HepG2 (cell line): ENCODE measurements around the gene MEF2A. TPM values are rescaled to one million over a fixed set of nuclear protein-coding genes. Genes with fewer than 3 reads are reported as not detected.

ENCODE experiments used
- ATAC-seq: fragments of 200-7000 bp; cut with Tn5 transposase; 3 replicates; pipeline ENCODE4 v1.9.1; 2020; ENCODE audit warnings: mild to moderate bottlenecking, moderate library complexity
- BruUV-seq: library from RNA; stranded (reverse); fragments of 400-500 nt; replicated peaks from 2 replicates; lab custom pipeline; 2021; lab: Mats Ljungman, UMichigan
- CTCF ChIA-PET: fragments of 300-600 bp; formaldehyde crosslinking; extraction: SDS; loops from one replicate; lab custom pipeline; 2021; ENCODE audit warnings: low total read pairs, inconsistent platforms, low intra/inter-chr PET ratio; lab: Yijun Ruan, JAX
- POLR2A ChIA-PET: fragments of 350-600 bp; sonication (Branson Sonifier 250); formaldehyde crosslinking; loops from one replicate; lab custom pipeline; 2020; ENCODE audit warnings: antibody characterized with exemption, inconsistent platforms; lab: Yijun Ruan, JAX
- DNase-seq: peaks from one replicate; pipeline ENCODE4 v3.0.0-alpha.2; 2015; ENCODE audit warnings: low spot score
- FAIRE-seq: peaks from 3 replicates; lab custom pipeline; 2011; peaks lifted over from hg19 to GRCh38; lab: Jason Lieb, UNC
- H2AFZ ChIP-seq: one replicate; pipeline ENCODE4 v1.6.1; 2011; ENCODE audit warnings: low read length, inconsistent platforms
- H3K27ac ChIP-seq: fragments of 300-600 bp; 3 replicates; pipeline ENCODE4 v1.8.0; 2011; ENCODE audit warnings: mixed run types, mild to moderate bottlenecking, mixed read lengths, low read length, inconsistent platforms; ENCODE audit not compliant: insufficient read depth; ENCODE audit errors: extremely low read length
- H3K27me3 ChIP-seq, 2 experiments: fragments of 200-600 bp in 1 of 2; 2 replicates in 1 of 2; 3 replicates in 1 of 2; pipeline versions ENCODE4 v1.6.0 to v1.8.0; 2011; ENCODE audit warnings: low read length in 2 of 2, mild to moderate bottlenecking in 2 of 2, moderate library complexity in 2 of 2, inconsistent platforms in 1 of 2; ENCODE audit not compliant: insufficient read depth in 2 of 2, control insufficient read depth in 1 of 2
- H3K36me3 ChIP-seq, 2 experiments: fragments of 200-600 bp in 1 of 2; replicated peaks in 1 of 2; 2 replicates in 1 of 2; 3 replicates in 1 of 2; pipeline versions ENCODE4 v1.5.1 to v1.8.0; 2011; ENCODE audit warnings: low read length in 2 of 2, inconsistent platforms in 1 of 2; ENCODE audit not compliant: insufficient read depth in 2 of 2, control insufficient read depth in 1 of 2
- H3K4me1 ChIP-seq: 2 replicates; pipeline ENCODE4 v1.5.1; 2012; ENCODE audit warnings: low read length, inconsistent platforms; ENCODE audit not compliant: insufficient read depth
- H3K4me2 ChIP-seq: 2 replicates; pipeline ENCODE4 v1.6.0; 2011; ENCODE audit warnings: low read depth, low read length, inconsistent platforms
- H3K4me3 ChIP-seq, 3 experiments: fragments of 200-600 bp in 1 of 3; sonication (generic), shearing (Covaris generic) in 1 of 3; replicated peaks in 1 of 3; 2 replicates each; pipeline ENCODE4 v1.5.1; 2011 to 2016; ENCODE audit warnings: low read length in 3 of 3, inconsistent platforms in 2 of 3, low read depth in 2 of 3, mild to moderate bottlenecking in 2 of 3, control low read depth in 1 of 3, mixed read lengths in 1 of 3; ENCODE audit not compliant: insufficient read depth in 1 of 3
- H3K79me2 ChIP-seq: one replicate; pipeline ENCODE4 v1.6.1; 2011; ENCODE audit warnings: low read length, inconsistent platforms; ENCODE audit not compliant: insufficient read depth
- H3K9ac ChIP-seq: 2 replicates; pipeline ENCODE4 v1.6.0; 2011; ENCODE audit warnings: mild to moderate bottlenecking, low read depth, low read length, inconsistent platforms; ENCODE audit not compliant: insufficient read depth
- H3K9me3 ChIP-seq: 2 replicates; pipeline ENCODE4 v1.5.1; 2012; ENCODE audit warnings: mild to moderate bottlenecking, low read length
- H4K20me1 ChIP-seq: 2 replicates; pipeline ENCODE4 v1.6.0; 2011; ENCODE audit warnings: inconsistent platforms, mild to moderate bottlenecking, low read length, moderate library complexity; ENCODE audit not compliant: insufficient read depth
- ATF4 ChIP-seq, 2 experiments: fragments of 450-650 bp in 1 of 2; sonication (generic) in 1 of 2; formaldehyde crosslinking; IDR thresholded peaks; 2 replicates each; pipeline versions ENCODE4 v1.5.0 to v1.8.0; 2020 to 2022; ENCODE audit warnings: mild to moderate bottlenecking in 1 of 2, missing genetic modification reagents in 1 of 2
- ATRX ChIP-seq: sonication (generic); formaldehyde crosslinking; IDR thresholded peaks from 2 replicates; pipeline ENCODE4 v1.4.0; 2020; ENCODE audit warnings: missing genetic modification reagents, borderline replicate concordance
- NFAT5 ChIP-seq: sonication (generic); formaldehyde crosslinking; IDR thresholded peaks from 2 replicates; pipeline ENCODE4 v1.4.0; 2020; ENCODE audit warnings: missing genetic modification reagents
- SOX6 ChIP-seq, 2 experiments: fragments of 450-650 bp in 1 of 2; sonication (generic) in 1 of 2; formaldehyde crosslinking in 1 of 2; IDR thresholded peaks; 2 replicates each; pipeline versions ENCODE4 v1.4.0 to v1.6.1; 2017 to 2020; ENCODE audit warnings: antibody characterized with exemption in 1 of 2, mild to moderate bottlenecking in 1 of 2, missing genetic modification reagents in 1 of 2
- STAT5B ChIP-seq: sonication (generic); formaldehyde crosslinking; IDR thresholded peaks from 2 replicates; pipeline ENCODE4 v1.4.0; 2020; ENCODE audit warnings: missing genetic modification reagents
- ZKSCAN8 ChIP-seq: IDR thresholded peaks from 2 replicates; pipeline ENCODE4 v1.6.1; 2016; ENCODE audit warnings: borderline replicate concordance, missing genetic modification reagents, missing compliant biosample characterization
- WGBS: methylation state at CpG from one replicate; pipeline ENCODE4 v1.1.6; 2017; ENCODE audit warnings: low lambda C conversion rate; 5-methylcytosine and 5-hydroxymethylcytosine counted together
- in situ Hi-C: cut with HindIII; loops from 2 replicates; pipeline ENCODE4 v1.10.0; 2017; ENCODE audit warnings: low pct_unique_long_range_greater_than_20kb; ENCODE audit not compliant: extremely low pct_ligation_motif_present
- intact Hi-C: fragments of 100-400 bp; cut with micrococcal nuclease; formaldehyde crosslinking; loops from one replicate; pipeline ENCODE4 v1.10.0; 2022; ENCODE audit not compliant: unreplicated experiment
- polyA plus RNA-seq, 8 experiments: library from polyadenylated mRNA; depleted of rRNA in 3 of 8; stranded (reverse) in 7 of 8; unstranded in 1 of 8; fragments of >200 nt; fragmentation: Illumina TruSeq in 4 of 8; extraction: Trizol in 4 of 8; gene quantifications; 2 replicates each; pipeline versions ENCODE4 v1.2.1 to v1.2.3, GENCODE V29; 2011 to 2016; ENCODE audit warnings: low read depth in 4 of 8, missing spikeins in 1 of 8, mixed read lengths in 1 of 8; ENCODE audit not compliant: insufficient read depth in 1 of 8
- total RNA-seq, 5 experiments: library from RNA; depleted of rRNA; stranded (reverse); fragments of >200 nt; fragmentation: Illumina TruSeq; extraction: Trizol; gene quantifications; 2 replicates each; pipeline ENCODE4 v1.2.3, GENCODE V29; 2016; ENCODE audit warnings: low read depth in 1 of 5

The MEF2A gene
- total and polyA plus RNA-seq, 2 of the 13 experiments (the other 11 are each of a cell fraction or from before 2014, with no cell fraction given), result 15.2 to 24.4 TPM

DNA sequence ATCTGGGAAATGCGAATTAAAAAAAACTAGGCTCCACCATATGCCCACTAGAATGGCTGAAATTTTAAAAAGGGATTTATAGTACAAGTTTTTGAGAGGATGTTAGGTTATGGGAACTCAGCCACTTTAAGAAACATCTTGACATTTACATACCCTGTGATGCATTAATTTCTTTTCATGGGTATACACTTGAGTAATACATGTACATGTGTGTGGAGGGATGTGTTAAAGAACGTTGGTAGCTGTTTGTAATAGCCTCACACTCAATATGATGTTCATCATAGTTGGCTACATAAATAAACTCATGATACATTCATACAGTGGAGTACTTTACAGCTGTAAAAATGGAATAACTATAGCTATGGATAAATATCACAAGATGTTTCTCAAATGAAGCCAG lies 40.9 kb downstream of the MEF2A start:
- no peak overlapping the region for H3K27ac ChIP-seq
- H3K4me2 ChIP-seq, result no peak overlapping the region
- ATAC-seq (no peak), DNase-seq (no peak), FAIRE-seq (no peak)
- H3K9ac ChIP-seq, result no peak overlapping the region
- no TSS peak for BruUV-seq
- H2AFZ ChIP-seq, result no peak overlapping the region
- no peaks in the 10 kb centered on the region for H4K20me1 ChIP-seq
- in situ Hi-C loops, result no loop called here
- H3K79me2 ChIP-seq, result peaks cover 44% of the 10 kb centered on the region
- TF ChIP-seq STAT5B (CRISPR knock-in tag), result no peak
- no peak for TF ChIP-seq ATF4 (CRISPR knock-in tag; IDR thresholded peaks at IDR 0.05)
- no peak for TF ChIP-seq ZKSCAN8
- TF ChIP-seq NFAT5, result no peak
- no peak for TF ChIP-seq SOX6 (IDR thresholded peaks at IDR 0.05)
- no peak for TF ChIP-seq SOX6 (CRISPR knock-in tag; IDR thresholded peaks at IDR 0.05)
- TF ChIP-seq ATRX (CRISPR knock-in tag), result no peak
- intact Hi-C loops, result no loop called here
- ChIA-PET CTCF (no interaction called here), POLR2A (no interaction called here)
- WGBS, result 93% methylated on average over 2 of the region's 2 CpGs
- no peaks in the 10 kb centered on the region; a peak in 1 of 5 replicates for H3K36me3 ChIP-seq
- no peaks in the 10 kb centered on the region for H3K9me3 ChIP-seq
- no peaks in the 10 kb centered on the region for H3K27me3 ChIP-seq
- peaks cover 15% of the 10 kb centered on the region for H3K4me1 ChIP-seq
- no peak overlapping the region for H3K4me3 ChIP-seq
